HG02840 (cell line): ENCODE data around the gene USP22.
"Not testable (repeated sequence)": the region's sequence is repeated elsewhere in the genome, so short reads cannot be mapped to it uniquely, and the experiment has no call there.

ENCODE experiments used
- ATAC-seq: cut with Tn5 transposase; IDR thresholded peaks from one replicate; pipeline ENCODE4 v1.9.1; 2021; ENCODE audit warnings: mild to moderate bottlenecking, moderate library complexity, moderate number of reproducible peaks; ENCODE audit not compliant: unreplicated experiment, low FRiP score

The USP22 gene

GRCh38 chr17:20991276-20992037, 51.4 kb downstream of the USP22 start:
- ATAC-seq: no peak

- ATAC-seq: no peak
Observed at GRCh38 chr17:20989991-20990855, 52.6 kb downstream of the USP22 start.

GRCh38 chr17:20989481-20989880, 53.3 kb downstream of the USP22 start:
- no peak for ATAC-seq

GRCh38 chr17:20988896-20989295, 53.9 kb downstream of the USP22 start:
- no peak for ATAC-seq

- no peak for ATAC-seq
Observed at GRCh38 chr17:20988001-20988636, 54.7 kb downstream of the USP22 start.

- no peak for ATAC-seq
Observed at GRCh38 chr17:20987511-20987910, 55.3 kb downstream of the USP22 start.

- no peak for ATAC-seq
Observed at GRCh38 chr17:20986767-20987510, 55.9 kb downstream of the USP22 start.

- no peak for ATAC-seq
Observed at GRCh38 chr17:20983359-20983637, 59.5 kb downstream of the USP22 start.

- no peak for ATAC-seq
Observed at GRCh38 chr17:20982589-20983358, 60.0 kb downstream of the USP22 start.

GRCh38 chr17:20981046-20981920, 61.5 kb downstream of the USP22 start:
- no peak for ATAC-seq

- ATAC-seq: no peak
Observed at GRCh38 chr17:20979792-20980083, 63.1 kb downstream of the USP22 start.

- ATAC-seq: not testable (repeated sequence)
Observed at GRCh38 chr17:20979007-20979791, 63.6 kb downstream of the USP22 start.

GRCh38 chr17:20977609-20978253, 65.1 kb downstream of the USP22 start:
- ATAC-seq: not testable (repeated sequence)

- no peak for ATAC-seq
Observed at GRCh38 chr17:20975566-20975965, 67.2 kb downstream of the USP22 start.

- no peak for ATAC-seq
Observed at GRCh38 chr17:20970329-20970728, 72.5 kb downstream of the USP22 start.

GRCh38 chr17:20968913-20969616, 73.7 kb downstream of the USP22 start:
- ATAC-seq: no peak

- no peak for ATAC-seq
Observed at GRCh38 chr17:20967776-20968175, 75.0 kb downstream of the USP22 start.
